HepG2 (cell line): ENCODE data around the gene DNAH9. TPM values are rescaled to one million over a fixed set of nuclear protein-coding genes. Genes with fewer than 3 reads are reported as not detected.
"Not testable (repeated sequence)": the region's sequence is repeated elsewhere in the genome, so short reads cannot be mapped to it uniquely, and the experiment has no call there.

Source experiments
- ATAC-seq: fragments of 200-7000 bp; cut with Tn5 transposase; 3 replicates; pipeline ENCODE4 v1.9.1; 2020; ENCODE audit warnings: mild to moderate bottlenecking, moderate library complexity
- BruUV-seq: library from RNA; stranded (reverse); fragments of 400-500 nt; replicated peaks from 2 replicates; lab custom pipeline; 2021; lab: Mats Ljungman, UMichigan
- CTCF ChIA-PET: fragments of 300-600 bp; formaldehyde crosslinking; extraction: SDS; loops from one replicate; lab custom pipeline; 2021; ENCODE audit warnings: low total read pairs, inconsistent platforms, low intra/inter-chr PET ratio; lab: Yijun Ruan, JAX
- POLR2A ChIA-PET: fragments of 350-600 bp; sonication (Branson Sonifier 250); formaldehyde crosslinking; loops from one replicate; lab custom pipeline; 2020; ENCODE audit warnings: antibody characterized with exemption, inconsistent platforms; lab: Yijun Ruan, JAX
- DNase-seq: peaks from one replicate; pipeline ENCODE4 v3.0.0-alpha.2; 2015; ENCODE audit warnings: low spot score
- FAIRE-seq: peaks from 3 replicates; lab custom pipeline; 2011; peaks lifted over from hg19 to GRCh38; lab: Jason Lieb, UNC
- H2AFZ ChIP-seq: one replicate; pipeline ENCODE4 v1.6.1; 2011; ENCODE audit warnings: low read length, inconsistent platforms
- H3K27ac ChIP-seq: fragments of 300-600 bp; 3 replicates; pipeline ENCODE4 v1.8.0; 2011; ENCODE audit warnings: mixed run types, mild to moderate bottlenecking, mixed read lengths, low read length, inconsistent platforms; ENCODE audit not compliant: insufficient read depth; ENCODE audit errors: extremely low read length
- H3K27me3 ChIP-seq, 2 experiments: fragments of 200-600 bp in 1 of 2; 2 replicates in 1 of 2; 3 replicates in 1 of 2; pipeline versions ENCODE4 v1.6.0 to v1.8.0; 2011; ENCODE audit warnings: low read length in 2 of 2, mild to moderate bottlenecking in 2 of 2, moderate library complexity in 2 of 2, inconsistent platforms in 1 of 2; ENCODE audit not compliant: insufficient read depth in 2 of 2, control insufficient read depth in 1 of 2
- H3K36me3 ChIP-seq, 2 experiments: fragments of 200-600 bp in 1 of 2; replicated peaks in 1 of 2; 2 replicates in 1 of 2; 3 replicates in 1 of 2; pipeline versions ENCODE4 v1.5.1 to v1.8.0; 2011; ENCODE audit warnings: low read length in 2 of 2, inconsistent platforms in 1 of 2; ENCODE audit not compliant: insufficient read depth in 2 of 2, control insufficient read depth in 1 of 2
- H3K4me1 ChIP-seq: 2 replicates; pipeline ENCODE4 v1.5.1; 2012; ENCODE audit warnings: low read length, inconsistent platforms; ENCODE audit not compliant: insufficient read depth
- H3K4me2 ChIP-seq: 2 replicates; pipeline ENCODE4 v1.6.0; 2011; ENCODE audit warnings: low read depth, low read length, inconsistent platforms
- H3K4me3 ChIP-seq, 3 experiments: fragments of 200-600 bp in 1 of 3; sonication (generic), shearing (Covaris generic) in 1 of 3; replicated peaks in 1 of 3; 2 replicates each; pipeline ENCODE4 v1.5.1; 2011 to 2016; ENCODE audit warnings: low read length in 3 of 3, inconsistent platforms in 2 of 3, low read depth in 2 of 3, mild to moderate bottlenecking in 2 of 3, control low read depth in 1 of 3, mixed read lengths in 1 of 3; ENCODE audit not compliant: insufficient read depth in 1 of 3
- H3K79me2 ChIP-seq: one replicate; pipeline ENCODE4 v1.6.1; 2011; ENCODE audit warnings: low read length, inconsistent platforms; ENCODE audit not compliant: insufficient read depth
- H3K9ac ChIP-seq: 2 replicates; pipeline ENCODE4 v1.6.0; 2011; ENCODE audit warnings: mild to moderate bottlenecking, low read depth, low read length, inconsistent platforms; ENCODE audit not compliant: insufficient read depth
- H3K9me3 ChIP-seq: 2 replicates; pipeline ENCODE4 v1.5.1; 2012; ENCODE audit warnings: mild to moderate bottlenecking, low read length
- H4K20me1 ChIP-seq: 2 replicates; pipeline ENCODE4 v1.6.0; 2011; ENCODE audit warnings: inconsistent platforms, mild to moderate bottlenecking, low read length, moderate library complexity; ENCODE audit not compliant: insufficient read depth
- TFAP4 ChIP-seq: sonication (generic); IDR thresholded peaks from 2 replicates; pipeline ENCODE4 v1.6.1; 2016; ENCODE audit warnings: low read depth, borderline replicate concordance
- WGBS: methylation state at CpG from one replicate; pipeline ENCODE4 v1.1.6; 2017; ENCODE audit warnings: low lambda C conversion rate; 5-methylcytosine and 5-hydroxymethylcytosine counted together
- in situ Hi-C: cut with HindIII; loops from 2 replicates; pipeline ENCODE4 v1.10.0; 2017; ENCODE audit warnings: low pct_unique_long_range_greater_than_20kb; ENCODE audit not compliant: extremely low pct_ligation_motif_present
- intact Hi-C: fragments of 100-400 bp; cut with micrococcal nuclease; formaldehyde crosslinking; loops from one replicate; pipeline ENCODE4 v1.10.0; 2022; ENCODE audit not compliant: unreplicated experiment
- polyA plus RNA-seq, 8 experiments: library from polyadenylated mRNA; depleted of rRNA in 3 of 8; stranded (reverse) in 7 of 8; unstranded in 1 of 8; fragments of >200 nt; fragmentation: Illumina TruSeq in 4 of 8; extraction: Trizol in 4 of 8; gene quantifications; 2 replicates each; pipeline versions ENCODE4 v1.2.1 to v1.2.3, GENCODE V29; 2011 to 2016; ENCODE audit warnings: low read depth in 4 of 8, missing spikeins in 1 of 8, mixed read lengths in 1 of 8; ENCODE audit not compliant: insufficient read depth in 1 of 8
- total RNA-seq, 5 experiments: library from RNA; depleted of rRNA; stranded (reverse); fragments of >200 nt; fragmentation: Illumina TruSeq; extraction: Trizol; gene quantifications; 2 replicates each; pipeline ENCODE4 v1.2.3, GENCODE V29; 2016; ENCODE audit warnings: low read depth in 1 of 5
- TF ChIP-seq, protein P1 (sequence below): sonication (generic); formaldehyde crosslinking; IDR thresholded peaks from 2 replicates; pipeline ENCODE4 v1.4.0; 2020; ENCODE audit warnings: low read depth, missing genetic modification reagents

The DNAH9 gene
- total and polyA plus RNA-seq, 2 of the 13 experiments (the other 11 are each of a cell fraction or from before 2014, with no cell fraction given), result not detected

DNA sequence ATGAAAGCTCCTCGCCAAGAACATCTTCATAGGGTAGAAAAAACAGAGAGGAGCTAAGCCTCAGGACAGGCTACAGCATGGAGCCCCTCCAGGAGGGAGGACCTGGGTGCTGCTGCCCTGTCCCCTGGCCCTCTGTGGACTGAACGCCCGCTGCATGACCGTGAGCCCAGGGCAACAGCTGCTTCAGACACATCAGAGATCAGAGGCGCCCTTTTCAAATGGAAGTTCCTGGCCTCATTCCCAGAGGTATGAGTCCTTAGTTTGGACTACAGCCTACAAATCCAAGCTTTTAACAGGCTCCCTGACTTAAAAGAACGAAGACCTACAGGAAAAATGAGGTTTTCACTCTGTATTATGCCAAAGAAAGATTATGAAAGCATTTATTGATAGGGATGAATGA is 350.5 kb downstream of the DNAH9 start:
- ChIA-PET POLR2A (no interaction called here), CTCF (no interaction called here)
- Histone ChIP-seq H3K4me1 (no peaks in the 10 kb centered on the region), H3K9ac (no peak overlapping the region), H3K27me3 (no peaks in the 10 kb centered on the region), H3K27ac (no peak overlapping the region), H3K4me3 (peak overlapping the region in 1 of 3 experiments; percentile 34; a peak in 2 of 6 replicates), H4K20me1 (no peaks in the 10 kb centered on the region), H3K36me3 (no peaks in the 10 kb centered on the region), H3K79me2 (no peaks in the 10 kb centered on the region), H2AFZ (no peak overlapping the region), H3K9me3 (peaks cover 14% of the 10 kb centered on the region), H3K4me2 (peak overlapping the region; percentile 55)
- intact Hi-C loops (no loop called here), in situ Hi-C loops (no loop called here)
- TF ChIP-seq, protein P1, sequence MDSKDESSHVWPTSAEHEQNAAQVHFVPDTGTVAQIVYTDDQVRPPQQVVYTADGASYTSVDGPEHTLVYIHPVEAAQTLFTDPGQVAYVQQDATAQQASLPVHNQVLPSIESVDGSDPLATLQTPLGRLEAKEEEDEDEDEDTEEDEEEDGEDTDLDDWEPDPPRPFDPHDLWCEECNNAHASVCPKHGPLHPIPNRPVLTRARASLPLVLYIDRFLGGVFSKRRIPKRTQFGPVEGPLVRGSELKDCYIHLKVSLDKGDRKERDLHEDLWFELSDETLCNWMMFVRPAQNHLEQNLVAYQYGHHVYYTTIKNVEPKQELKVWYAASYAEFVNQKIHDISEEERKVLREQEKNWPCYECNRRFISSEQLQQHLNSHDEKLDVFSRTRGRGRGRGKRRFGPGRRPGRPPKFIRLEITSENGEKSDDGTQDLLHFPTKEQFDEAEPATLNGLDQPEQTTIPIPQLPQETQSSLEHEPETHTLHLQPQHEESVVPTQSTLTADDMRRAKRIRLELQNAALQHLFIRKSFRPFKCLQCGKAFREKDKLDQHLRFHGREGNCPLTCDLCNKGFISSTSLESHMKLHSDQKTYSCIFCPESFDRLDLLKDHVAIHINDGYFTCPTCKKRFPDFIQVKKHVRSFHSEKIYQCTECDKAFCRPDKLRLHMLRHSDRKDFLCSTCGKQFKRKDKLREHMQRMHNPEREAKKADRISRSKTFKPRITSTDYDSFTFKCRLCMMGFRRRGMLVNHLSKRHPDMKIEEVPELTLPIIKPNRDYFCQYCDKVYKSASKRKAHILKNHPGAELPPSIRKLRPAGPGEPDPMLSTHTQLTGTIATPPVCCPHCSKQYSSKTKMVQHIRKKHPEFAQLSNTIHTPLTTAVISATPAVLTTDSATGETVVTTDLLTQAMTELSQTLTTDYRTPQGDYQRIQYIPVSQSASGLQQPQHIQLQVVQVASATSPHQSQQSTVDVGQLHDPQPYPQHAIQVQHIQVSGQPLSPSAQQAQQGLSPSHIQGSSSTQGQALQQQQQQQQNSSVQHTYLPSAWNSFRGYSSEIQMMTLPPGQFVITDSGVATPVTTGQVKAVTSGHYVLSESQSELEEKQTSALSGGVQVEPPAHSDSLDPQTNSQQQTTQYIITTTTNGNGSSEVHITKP (CRISPR knock-in tag), result no peak
- TF ChIP-seq TFAP4, result peak; percentile 24; the same call in 1 of the 2 replicates
- peak; percentile 76 for ATAC-seq
- BruUV-seq, result no TSS peak
- WGBS, result 17% methylated on average over 3 of the region's 6 CpGs
- FAIRE-seq, result no peak
- no peak for DNase-seq

- H4K20me1 ChIP-seq, H3K36me3 ChIP-seq, H3K4me2 ChIP-seq, POLR2A ChIA-PET, in situ Hi-C loops, ATAC-seq, DNase-seq, H3K79me2 ChIP-seq, H3K9ac ChIP-seq, H3K4me3 ChIP-seq, H3K27ac ChIP-seq, intact Hi-C loops, H3K4me1 ChIP-seq, BruUV-seq, CTCF ChIA-PET, FAIRE-seq, H3K27me3 ChIP-seq, H2AFZ ChIP-seq: not testable (repeated sequence)
- WGBS, result 77% methylated on average over 1 of the region's 1 CpG
- peaks cover 22% of the 10 kb centered on the region for H3K9me3 ChIP-seq
Observed at GRCh38 chr17:11949571-11949970, 351.3 kb downstream of the DNAH9 start.
